ENCODE data around the gene CLCN7.

GRCh38 chr16:1474796-1475551, at the start of gene CLCN7:
- TF ChIP-seq, protein P1, sequence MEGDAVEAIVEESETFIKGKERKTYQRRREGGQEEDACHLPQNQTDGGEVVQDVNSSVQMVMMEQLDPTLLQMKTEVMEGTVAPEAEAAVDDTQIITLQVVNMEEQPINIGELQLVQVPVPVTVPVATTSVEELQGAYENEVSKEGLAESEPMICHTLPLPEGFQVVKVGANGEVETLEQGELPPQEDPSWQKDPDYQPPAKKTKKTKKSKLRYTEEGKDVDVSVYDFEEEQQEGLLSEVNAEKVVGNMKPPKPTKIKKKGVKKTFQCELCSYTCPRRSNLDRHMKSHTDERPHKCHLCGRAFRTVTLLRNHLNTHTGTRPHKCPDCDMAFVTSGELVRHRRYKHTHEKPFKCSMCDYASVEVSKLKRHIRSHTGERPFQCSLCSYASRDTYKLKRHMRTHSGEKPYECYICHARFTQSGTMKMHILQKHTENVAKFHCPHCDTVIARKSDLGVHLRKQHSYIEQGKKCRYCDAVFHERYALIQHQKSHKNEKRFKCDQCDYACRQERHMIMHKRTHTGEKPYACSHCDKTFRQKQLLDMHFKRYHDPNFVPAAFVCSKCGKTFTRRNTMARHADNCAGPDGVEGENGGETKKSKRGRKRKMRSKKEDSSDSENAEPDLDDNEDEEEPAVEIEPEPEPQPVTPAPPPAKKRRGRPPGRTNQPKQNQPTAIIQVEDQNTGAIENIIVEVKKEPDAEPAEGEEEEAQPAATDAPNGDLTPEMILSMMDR (conservative IDR thresholded peaks at IDR 0.05; ENCODE audit: low read depth, low read length), result no peak
- no peak for TF ChIP-seq RFX5 (IDR thresholded peaks at IDR 0.05; ENCODE audit: low read depth, low read length)

Data from IMR-90 (cell line).